NCI-H2107 treated with DMSO at 0.1 percent for 48 hours (cell line): ENCODE measurements around the gene PPP2R5C.
"Not testable (repeated sequence)": the region's sequence is repeated elsewhere in the genome, so short reads cannot be mapped to it uniquely, and the experiment has no call there.

Experiments
- DNase-seq: peaks from one replicate; lab custom pipeline; 2025; ENCODE audit not compliant: unreplicated experiment; lab: John Stamatoyannopoulos, UW

Gene PPP2R5C

GRCh38 chr14:101726954-101727302 lies 34.6 kb upstream of the PPP2R5C start:
- DNase-seq = no peak

- no peak for DNase-seq
These were observed 33.7 kb upstream of the PPP2R5C start for GRCh38 chr14:101727611-101728366.

GRCh38 chr14:101728367-101728742 lies 33.2 kb upstream of the PPP2R5C start:
- no peak for DNase-seq

GRCh38 chr14:101729382-101729781 lies 32.1 kb upstream of the PPP2R5C start:
- no peak for DNase-seq

- DNase-seq = not testable (repeated sequence)
These were observed 31.4 kb upstream of the PPP2R5C start for GRCh38 chr14:101730157-101730556.

- no peak for DNase-seq
These were observed 30.8 kb upstream of the PPP2R5C start for GRCh38 chr14:101730626-101731186.

GRCh38 chr14:101731187-101732080 lies 30.1 kb upstream of the PPP2R5C start:
- DNase-seq = peak; percentile 77

- no peak for DNase-seq
These were observed 29.4 kb upstream of the PPP2R5C start for GRCh38 chr14:101732118-101732517.

- no peak for DNase-seq
These were observed 28.3 kb upstream of the PPP2R5C start for GRCh38 chr14:101733211-101733610.

- DNase-seq = no peak
These were observed 27.2 kb upstream of the PPP2R5C start for GRCh38 chr14:101734246-101734847.

GRCh38 chr14:101735453-101735852 lies 26.1 kb upstream of the PPP2R5C start:
- DNase-seq = no peak

GRCh38 chr14:101736071-101736470 lies 25.4 kb upstream of the PPP2R5C start:
- no peak for DNase-seq

GRCh38 chr14:101736585-101736984 lies 24.9 kb upstream of the PPP2R5C start:
- no peak for DNase-seq

- no peak for DNase-seq
These were observed 23.8 kb upstream of the PPP2R5C start for GRCh38 chr14:101737414-101738339.

- no peak for DNase-seq
These were observed 22.7 kb upstream of the PPP2R5C start for GRCh38 chr14:101738703-101739320.

GRCh38 chr14:101739446-101740141 lies 21.9 kb upstream of the PPP2R5C start:
- DNase-seq = no peak

- no peak for DNase-seq
These were observed 20.5 kb upstream of the PPP2R5C start for GRCh38 chr14:101740981-101741380.

- DNase-seq = no peak
These were observed 17.8 kb upstream of the PPP2R5C start for GRCh38 chr14:101743701-101744100.

GRCh38 chr14:101744382-101744781 lies 17.1 kb upstream of the PPP2R5C start:
- DNase-seq = not testable (repeated sequence)
